ENCODE data around the gene CIT. TPM values are rescaled to one million over a fixed set of nuclear protein-coding genes. Genes with fewer than 3 reads are reported as not detected.

CIT gene
- total RNA-seq, 2 donors from 2014 or later, result 12.6 to 42.4 TPM

GRCh38 chr12:119762619-119763018 lies 114.5 kb downstream of the CIT start:
- no peaks in the 10 kb centered on the region for H3K27me3 ChIP-seq
- intact Hi-C loops (cut with DNase I), result no loop called here
- H3K4me3 ChIP-seq, result no peak overlapping the region
- TF ChIP-seq CTCF (IDR thresholded peaks at IDR 0.05), result no peak
- H3K4me1 ChIP-seq, result no peaks in the 10 kb centered on the region
- no peaks in the 10 kb centered on the region for H3K36me3 ChIP-seq
- no peaks in the 10 kb centered on the region for H3K9me3 ChIP-seq
- no peak overlapping the region for H3K27ac ChIP-seq
- no peak overlapping the region for H3K9ac ChIP-seq (ENCODE audit: low read depth in 2 of 2, low read length in 2 of 2)
- no peak for DNase-seq

- Histone ChIP-seq H3K9ac (ENCODE audit: low read depth in 2 of 2, low read length in 2 of 2) (no peak overlapping the region), H3K36me3 (no peaks in the 10 kb centered on the region), H3K9me3 (no peaks in the 10 kb centered on the region), H3K4me1 (no peaks in the 10 kb centered on the region), H3K27ac (no peak overlapping the region), H3K4me3 (no peak overlapping the region), H3K27me3 (no peaks in the 10 kb centered on the region)
- intact Hi-C loops (cut with DNase I), result no loop called here
- no peak for TF ChIP-seq CTCF (IDR thresholded peaks at IDR 0.05)
- no peak for DNase-seq
Measured at GRCh38 chr12:119758722-119759121, 118.4 kb downstream of the CIT start.

- no peak for DNase-seq
- TF ChIP-seq CTCF (IDR thresholded peaks at IDR 0.05), result no peak
- Histone ChIP-seq H3K4me3 (no peak overlapping the region), H3K4me1 (no peaks in the 10 kb centered on the region), H3K27ac (no peak overlapping the region), H3K27me3 (no peaks in the 10 kb centered on the region), H3K36me3 (no peaks in the 10 kb centered on the region), H3K9me3 (no peaks in the 10 kb centered on the region), H3K9ac (ENCODE audit: low read depth in 2 of 2, low read length in 2 of 2) (no peak overlapping the region)
- intact Hi-C loops (cut with DNase I), result no loop called here
Measured at GRCh38 chr12:119758234-119758633, 118.9 kb downstream of the CIT start.

- intact Hi-C loops (cut with DNase I), result no loop called here
- no peaks in the 10 kb centered on the region for H3K4me1 ChIP-seq
- TF ChIP-seq CTCF (IDR thresholded peaks at IDR 0.05), result no peak
- H3K9ac ChIP-seq (ENCODE audit: low read depth in 2 of 2, low read length in 2 of 2), result no peak overlapping the region
- no peaks in the 10 kb centered on the region for H3K9me3 ChIP-seq
- H3K36me3 ChIP-seq, result no peaks in the 10 kb centered on the region
- no peak overlapping the region for H3K4me3 ChIP-seq
- no peak overlapping the region for H3K27ac ChIP-seq
- no peaks in the 10 kb centered on the region for H3K27me3 ChIP-seq
- DNase-seq, result no peak
Measured at GRCh38 chr12:119751961-119752360, 125.2 kb downstream of the CIT start.

GRCh38 chr12:119749666-119750065 lies 127.5 kb downstream of the CIT start:
- no peaks in the 10 kb centered on the region for H3K4me1 ChIP-seq
- H3K4me3 ChIP-seq, result no peak overlapping the region
- H3K9me3 ChIP-seq, result no peaks in the 10 kb centered on the region
- intact Hi-C loops (cut with DNase I), result no loop called here
- no peak overlapping the region for H3K27ac ChIP-seq
- no peaks in the 10 kb centered on the region for H3K36me3 ChIP-seq
- no peaks in the 10 kb centered on the region for H3K27me3 ChIP-seq
- no peak for TF ChIP-seq CTCF (IDR thresholded peaks at IDR 0.05)
- H3K9ac ChIP-seq (ENCODE audit: low read depth in 2 of 2, low read length in 2 of 2), result no peak overlapping the region
- DNase-seq, result no peak

- Histone ChIP-seq H3K4me3 (no peak overlapping the region), H3K27ac (no peak overlapping the region), H3K4me1 (no peaks in the 10 kb centered on the region), H3K9ac (ENCODE audit: low read depth in 2 of 2, low read length in 2 of 2) (no peak overlapping the region), H3K9me3 (no peaks in the 10 kb centered on the region), H3K36me3 (no peaks in the 10 kb centered on the region), H3K27me3 (no peaks in the 10 kb centered on the region)
- no peak for DNase-seq
- intact Hi-C loops (cut with DNase I), result no loop called here
- no peak for TF ChIP-seq CTCF (IDR thresholded peaks at IDR 0.05)
Measured at GRCh38 chr12:119748497-119748896, 128.6 kb downstream of the CIT start.
